C4-2B (cell line): ENCODE measurements around the gene ATXN7L1.
"Not testable (repeated sequence)": the region's sequence is repeated elsewhere in the genome, so short reads cannot be mapped to it uniquely, and the experiment has no call there.

Experiments
- H3K27ac ChIP-seq: fragments of 450-650 bp; 2 replicates; pipeline ENCODE4 v1.5.1; 2017
- CTCF ChIP-seq: fragments of 450-650 bp; conservative IDR thresholded peaks from 2 replicates; pipeline ENCODE4 v1.5.1; 2017; ENCODE audit warnings: mild to moderate bottlenecking
- ZFX ChIP-seq: fragments of 450-650 bp; IDR thresholded peaks from 2 replicates; pipeline ENCODE4 v1.6.1; 2017

ATXN7L1 gene

GRCh38 chr7:105890290-105890997, 14.0 kb upstream of the ATXN7L1 start:
- TF ChIP-seq ZFX (no peak), CTCF (no peak)
- H3K27ac ChIP-seq: no peak overlapping the region

GRCh38 chr7:105887569-105888189, 11.3 kb upstream of the ATXN7L1 start:
- TF ChIP-seq ZFX (no peak), CTCF (no peak)
- H3K27ac ChIP-seq: no peak overlapping the region

GRCh38 chr7:105886776-105887175, 10.4 kb upstream of the ATXN7L1 start:
- no peak overlapping the region for H3K27ac ChIP-seq
- TF ChIP-seq CTCF: no peak

- TF ChIP-seq CTCF (no peak), ZFX (no peak)
- H3K27ac ChIP-seq: no peak overlapping the region
Measured at GRCh38 chr7:105885387-105886111, 9.2 kb upstream of the ATXN7L1 start.

GRCh38 chr7:105883179-105883578, 6.8 kb upstream of the ATXN7L1 start:
- H3K27ac ChIP-seq: not testable (repeated sequence)

DNA sequence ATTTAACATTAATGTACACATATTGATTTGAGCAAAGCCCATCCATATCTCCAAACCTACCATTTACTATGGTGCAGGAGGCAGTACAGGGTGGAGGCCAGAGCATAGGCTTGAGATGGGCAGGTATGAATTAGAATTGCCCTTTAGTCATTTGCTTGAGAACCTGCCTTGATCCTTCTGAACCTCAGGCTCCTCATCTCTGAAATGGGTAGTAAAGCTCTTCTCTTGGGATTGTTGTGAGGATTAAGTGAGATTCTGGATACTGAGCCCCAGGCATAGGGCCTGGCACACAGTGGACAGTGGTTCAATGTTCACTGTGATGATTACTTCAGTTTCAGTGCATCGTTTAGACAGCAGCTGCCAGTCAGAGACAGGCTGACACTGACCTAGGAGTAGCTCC, 5.0 kb upstream of the ATXN7L1 start:
- TF ChIP-seq CTCF (no peak), ZFX (no peak)
- no peak overlapping the region for H3K27ac ChIP-seq

- TF ChIP-seq CTCF (no peak), ZFX (no peak)
- no peak overlapping the region for H3K27ac ChIP-seq
Measured at GRCh38 chr7:105880571-105881330, 4.4 kb upstream of the ATXN7L1 start.
